Ovary (tissue), 3 donors: ENCODE results near the gene CDC23.

Experiments used
- CTCF ChIP-seq, 3 donors: fragments of 450-650 bp in 2 of 3; fragments of 200-600 bp in 1 of 3; IDR thresholded peaks; one replicate each; pipeline versions ENCODE4 v1.5.1 to v1.8.0; 2016 to 2022; ENCODE audit warnings: antibody characterized with exemption in 3 of 3, mild to moderate bottlenecking in 1 of 3
- POLR2A ChIP-seq: fragments of 450-650 bp; IDR thresholded peaks from one replicate; pipeline ENCODE4 v1.6.1; 2017; ENCODE audit warnings: antibody characterized with exemption, mild to moderate bottlenecking, moderate library complexity
- donor health status: DM: no; HTN: no; CAD: no.

GRCh38 chr5:138180841-138181240 lies 32.3 kb downstream of the CDC23 start:
- TF ChIP-seq CTCF (IDR thresholded peaks at IDR 0.05) = no peak
- TF ChIP-seq POLR2A = no peak
